Activated naive CD4-positive, alpha-beta T cell treated with anti-CD3 and anti-CD28 coated beads, Interleukin-2, amount 10 ng/mL, durations not matched to agents 5 hours and 36 hours (primary cell): Measurements from ENCODE around the gene TFAP2E. TPM values are rescaled to one million over a fixed set of nuclear protein-coding genes. Genes with fewer than 3 reads are reported as not detected.

Experiments used
- total RNA-seq, 2 experiments: library from RNA; stranded (reverse); gene quantifications; one replicate each; pipeline ENCODE4 v1.2.3, GENCODE V29; 2021

Gene TFAP2E
- total RNA-seq: under 1 TPM; 0.58 to 0.70 TPM

DNA sequence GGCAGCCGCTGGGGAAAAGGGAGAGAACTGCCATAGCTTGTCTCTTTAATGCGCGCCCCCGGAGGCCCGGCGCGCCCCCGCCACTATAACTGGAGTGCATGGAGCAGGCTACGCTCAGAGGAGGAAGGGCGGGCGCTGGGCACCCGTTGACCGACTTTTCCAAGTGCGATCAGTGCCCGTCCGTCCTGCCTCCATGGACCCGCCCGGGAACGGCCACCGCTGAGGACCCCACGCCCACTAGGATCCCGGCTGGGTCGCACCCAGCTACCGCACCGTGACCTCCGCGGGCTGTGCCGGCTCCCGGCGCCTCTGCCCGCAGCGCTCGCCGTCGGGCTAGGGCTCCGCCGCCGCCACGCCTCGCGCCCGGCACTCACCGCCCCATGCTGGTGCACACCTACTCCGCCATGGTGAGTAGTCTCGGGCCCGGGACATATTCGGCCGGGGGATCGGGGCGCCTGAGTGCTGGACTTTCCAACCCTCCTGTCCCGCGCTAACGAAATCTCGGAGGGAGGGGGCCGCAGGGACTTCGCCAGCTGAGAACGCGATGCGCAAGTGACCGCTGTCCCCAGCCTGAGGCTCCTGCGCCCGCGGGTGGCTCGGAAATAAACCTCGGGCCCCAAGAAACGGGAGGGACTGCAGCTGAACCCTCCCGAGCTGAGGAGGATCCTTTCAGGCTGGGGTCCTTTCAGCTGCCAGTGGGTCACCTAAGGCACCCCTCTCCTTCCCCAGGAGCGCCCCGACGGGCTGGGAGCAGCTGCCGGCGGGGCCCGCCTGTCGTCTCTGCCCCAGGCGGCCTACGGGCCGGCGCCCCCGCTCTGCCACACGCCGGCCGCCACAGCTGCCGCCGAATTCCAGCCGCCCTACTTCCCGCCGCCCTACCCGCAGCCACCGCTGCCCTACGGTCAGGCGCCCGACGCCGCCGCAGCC, at the start of gene TFAP2E:
TFAP2E (plus strand) TSS at position 117 of the 927 bp plus-strand sequence; CDS start at position 381, 264 bp downstream.

DNA sequence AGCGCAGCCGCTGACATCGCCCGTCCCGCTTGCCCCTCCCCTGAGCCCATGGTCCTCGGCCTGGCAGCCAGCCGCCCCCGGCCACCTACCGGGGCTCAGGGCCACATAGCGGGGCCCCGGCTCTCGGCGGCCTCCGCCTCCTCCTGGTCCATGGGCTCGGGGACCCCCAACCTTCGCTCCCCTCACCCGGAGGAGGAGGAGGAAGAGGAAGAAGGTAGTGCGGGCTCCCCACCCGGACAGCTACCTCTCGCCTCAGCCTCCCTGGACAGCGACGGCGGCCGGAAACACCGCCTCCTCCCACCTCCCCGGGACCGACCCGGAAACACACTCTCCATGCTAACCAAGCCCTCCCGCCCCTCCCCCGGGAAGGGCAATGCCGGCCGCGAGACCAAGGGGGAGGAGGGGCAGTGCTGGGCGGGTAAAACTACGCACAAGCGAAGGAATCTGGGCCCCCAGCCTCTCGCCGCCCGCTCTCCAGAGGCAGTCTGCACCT, 15.9 kb upstream of the TFAP2E start, which contains the start of gene KIAA0319L:
KIAA0319L (minus strand) TSS at position 286 of the 493 bp plus-strand sequence. CDS start 2,912 bp downstream, outside the sequence.

DNA sequence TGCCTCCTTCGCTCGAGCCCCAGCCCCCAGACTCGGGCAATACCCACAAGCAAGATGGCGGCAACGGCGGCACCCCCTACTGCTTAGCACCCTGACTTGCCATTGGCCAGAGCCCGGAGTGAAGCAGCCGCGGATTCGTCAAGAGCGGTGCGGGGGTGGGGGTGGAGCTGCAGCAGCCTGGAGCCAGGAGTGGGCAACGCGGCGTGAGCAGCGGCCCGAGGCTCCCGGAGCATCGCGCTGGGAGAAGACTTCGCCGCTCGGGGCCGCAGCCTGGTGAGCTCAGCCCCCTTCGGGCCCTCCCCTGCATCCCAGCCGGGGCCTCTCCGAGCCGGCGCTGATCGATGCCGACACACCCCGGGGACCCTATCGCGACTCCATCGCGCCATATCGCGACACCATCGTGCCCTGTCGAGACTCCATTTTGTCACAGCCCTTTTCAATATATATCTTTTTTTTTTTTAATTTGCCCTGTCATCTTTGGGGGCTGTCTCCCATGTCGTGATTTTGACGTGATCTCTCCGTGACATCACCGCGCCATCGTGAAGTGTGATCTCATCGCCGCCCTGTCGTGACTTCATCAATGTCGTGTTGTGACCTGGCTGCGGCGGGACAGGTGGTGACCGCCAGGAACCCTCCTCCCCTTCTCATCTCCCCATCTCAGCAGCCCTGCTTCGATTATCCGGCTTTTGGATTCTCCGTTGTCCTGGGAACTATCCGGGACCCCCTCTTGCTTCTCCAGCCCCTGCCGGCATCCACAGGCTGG, 15.3 kb upstream of the TFAP2E start, which contains the start of gene NCDN:
NCDN (plus strand) TSS at position 189 of the 763 bp plus-strand sequence; CDS start at position 581, 392 bp downstream.

DNA sequence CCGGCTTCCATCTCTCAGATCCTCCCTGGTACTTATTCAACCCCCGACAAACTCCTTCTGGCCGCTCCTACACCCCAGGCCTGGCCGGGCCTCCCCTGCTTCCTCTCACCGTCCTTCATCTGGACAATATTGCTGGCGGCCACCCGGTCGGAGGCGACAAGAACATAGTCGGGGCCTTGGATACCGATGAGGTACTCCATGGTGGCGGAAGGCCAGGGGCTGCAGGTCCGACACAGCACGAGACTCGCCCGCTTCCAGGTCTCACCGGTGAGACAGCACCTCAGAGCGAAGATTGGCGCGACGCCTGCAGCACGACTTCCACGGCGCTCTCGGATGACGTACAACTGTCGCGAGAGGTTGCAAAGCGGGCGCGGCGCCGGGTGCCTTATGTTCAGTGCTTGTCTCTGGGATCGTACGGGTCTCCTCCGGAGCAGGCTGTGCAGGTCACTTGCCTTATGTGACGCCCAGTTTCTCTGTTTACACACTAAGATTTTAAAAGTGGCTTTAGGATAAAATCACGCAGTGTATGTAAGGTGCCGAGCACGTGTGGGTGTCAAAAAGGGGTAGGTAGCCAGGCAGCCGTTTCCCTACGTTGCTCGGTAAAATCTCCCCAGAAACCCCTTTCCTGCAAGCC, 68.2 kb downstream of the TFAP2E start, which contains the start of gene PSMB2:
PSMB2 (minus strand) TSS at position 294 of the 634 bp plus-strand sequence; CDS start at position 200, 94 bp downstream.

Other genes starting within 250 kb of the TFAP2E start
- gene KIAA0319L, start 15.9 kb upstream of the TFAP2E start, total RNA-seq: 10 to 100 TPM; 42.7 to 49.0 TPM
- 10 to 100 TPM; 16.9 to 18.3 TPM for gene NCDN, start 15.5 kb upstream of the TFAP2E start, total RNA-seq
- gene PSMB2, start 68.2 kb downstream of the TFAP2E start, total RNA-seq: 10 to 100 TPM; 51.1 to 55.1 TPM
- gene C1orf216, start 145.6 kb downstream of the TFAP2E start, total RNA-seq: 10 to 100 TPM; 11.4 to 11.6 TPM
- gene CLSPN, start 196.7 kb downstream of the TFAP2E start, total RNA-seq: 10 to 100 TPM; 40.4 to 43.1 TPM
- gene AGO4, start 234.7 kb downstream of the TFAP2E start, total RNA-seq: 10 to 100 TPM; 10.6 to 11.7 TPM